ENCODE data around the gene RANBP9.
A peak's percentile ranks its signal among the peaks of the same experiment; 100 is the strongest.

RANBP9 gene

GRCh38 chr6:13711733-13712598 lies at the start of gene RANBP9:
Gene RANBP9 (minus strand): TSS chr6:13711835. CDS start chr6:13711505, 330 bp downstream.
- DNase-seq (ENCODE audit: low read depth) = peak; percentile 87

GRCh38 chr6:13760307-13761304 lies 49.0 kb upstream of the RANBP9 start:
- peak; percentile 67 for DNase-seq (ENCODE audit: low read depth)

GRCh38 chr6:13759025-13759424 lies 47.4 kb upstream of the RANBP9 start:
- DNase-seq (ENCODE audit: low read depth) = no peak

- DNase-seq (ENCODE audit: low read depth) = no peak
Measured at GRCh38 chr6:13754644-13755043, 43.0 kb upstream of the RANBP9 start.

GRCh38 chr6:13743736-13744127 lies 32.1 kb upstream of the RANBP9 start:
- DNase-seq (ENCODE audit: low read depth) = no peak

GRCh38 chr6:13742961-13743735 lies 31.5 kb upstream of the RANBP9 start:
- DNase-seq (ENCODE audit: low read depth) = no peak

GRCh38 chr6:13741365-13741764 lies 29.7 kb upstream of the RANBP9 start:
- no peak for DNase-seq (ENCODE audit: low read depth)

- no peak for DNase-seq (ENCODE audit: low read depth)
Measured at GRCh38 chr6:13735031-13735430, 23.4 kb upstream of the RANBP9 start.

- peak; percentile 89 for DNase-seq (ENCODE audit: low read depth)
Measured at GRCh38 chr6:13733178-13733887, 21.7 kb upstream of the RANBP9 start.

GRCh38 chr6:13730704-13731103 lies 19.1 kb upstream of the RANBP9 start:
- no peak for DNase-seq (ENCODE audit: low read depth)

- peak; percentile 79 for DNase-seq (ENCODE audit: low read depth)
Measured at GRCh38 chr6:13729891-13730290, 18.3 kb upstream of the RANBP9 start.

GRCh38 chr6:13725570-13725969 lies 13.9 kb upstream of the RANBP9 start:
- DNase-seq (ENCODE audit: low read depth) = peak; percentile 7

GRCh38 chr6:13725052-13725451 lies 13.4 kb upstream of the RANBP9 start:
- DNase-seq (ENCODE audit: low read depth) = no peak

GRCh38 chr6:13724182-13724581 lies 12.5 kb upstream of the RANBP9 start:
- DNase-seq (ENCODE audit: low read depth) = peak; percentile 17

- no peak for DNase-seq (ENCODE audit: low read depth)
Measured at GRCh38 chr6:13722880-13723279, 11.2 kb upstream of the RANBP9 start.

GRCh38 chr6:13718123-13718458 lies 6.5 kb upstream of the RANBP9 start:
- no peak for DNase-seq (ENCODE audit: low read depth)

- no peak for DNase-seq (ENCODE audit: low read depth)
Measured at GRCh38 chr6:13716955-13717295, 5.3 kb upstream of the RANBP9 start.

- DNase-seq (ENCODE audit: low read depth) = no peak
Measured at GRCh38 chr6:13716225-13716954, 4.8 kb upstream of the RANBP9 start.

GRCh38 chr6:13715444-13715883 lies 3.8 kb upstream of the RANBP9 start:
- no peak for DNase-seq (ENCODE audit: low read depth)

- no peak for DNase-seq (ENCODE audit: low read depth)
Measured at GRCh38 chr6:13712599-13712898, 914 bp upstream of the RANBP9 start.

- peak; percentile 80 for DNase-seq (ENCODE audit: low read depth)
Measured at GRCh38 chr6:13711324-13711732, 307 bp downstream of the RANBP9 start.

Data from EH (cell line).